H1 (cell line): Measurements from ENCODE around the gene ZSCAN10. TPM values are rescaled to one million over a fixed set of nuclear protein-coding genes. Genes with fewer than 3 reads are reported as not detected.

Experiments
- CTCF ChIA-PET: fragments of 300-600 bp; sonication (Branson Sonifier 250); formaldehyde crosslinking; loops from one replicate; lab custom pipeline; 2021; ENCODE audit not compliant: partially characterized antibody; lab: Charles Lee
- POLR2A ChIA-PET: fragments of 300-600 bp; sonication (Branson Sonifier 250); formaldehyde crosslinking; loops from one replicate; lab custom pipeline; 2021; ENCODE audit warnings: inconsistent platforms; ENCODE audit not compliant: partially characterized antibody; lab: Charles Lee
- DNase-seq, 2 experiments: peaks; one replicate each; pipeline versions ENCODE4 v3.0.0 to v3.0.0-alpha.2; 2010 to 2022; ENCODE audit warnings: low spot score in 2 of 2, low read depth in 1 of 2, mixed read lengths in 1 of 2
- FAIRE-seq: peaks from 2 replicates; lab custom pipeline; 2011; peaks lifted over from hg19 to GRCh38; lab: Jason Lieb, UNC
- H2AFZ ChIP-seq: 2 replicates; pipeline ENCODE4 v1.8.1; 2012; ENCODE audit warnings: low read length, inconsistent platforms
- H2AK5ac ChIP-seq: 2 replicates; pipeline ENCODE4 v1.6.1; 2013; ENCODE audit warnings: low read depth, low read length
- H2BK120ac ChIP-seq: replicated peaks from 2 replicates; pipeline ENCODE3; 2013; ENCODE audit warnings: low read depth, low read length, inconsistent platforms
- H2BK12ac ChIP-seq: 2 replicates; pipeline ENCODE4 v1.6.1; 2013; ENCODE audit warnings: low read depth, low read length
- H2BK15ac ChIP-seq: 2 replicates; pipeline ENCODE4 v1.6.1; 2013; ENCODE audit warnings: low read length
- H2BK20ac ChIP-seq: 2 replicates; pipeline ENCODE4 v1.6.1; 2013; ENCODE audit warnings: low read length
- H2BK5ac ChIP-seq: 2 replicates; pipeline ENCODE4 v1.6.1; 2013; ENCODE audit warnings: low read depth, low read length
- H3K14ac ChIP-seq: 2 replicates; pipeline ENCODE4 v1.6.1; 2013; ENCODE audit warnings: inconsistent platforms; ENCODE audit not compliant: insufficient read length
- H3K18ac ChIP-seq: 2 replicates; pipeline ENCODE4 v1.6.1; 2013; ENCODE audit warnings: low read length; ENCODE audit errors: extremely low read depth
- H3K23ac ChIP-seq: 2 replicates; pipeline ENCODE4 v1.6.1; 2013; ENCODE audit warnings: inconsistent platforms; ENCODE audit not compliant: insufficient read length
- H3K23me2 ChIP-seq: 2 replicates; pipeline ENCODE4 v1.6.1; 2013; ENCODE audit warnings: low read depth, low read length
- H3K27ac ChIP-seq: 2 replicates; pipeline ENCODE4 v1.6.1; 2011; ENCODE audit warnings: low read depth, low read length, inconsistent platforms
- H3K27me3 ChIP-seq, 4 experiments: replicated peaks in 1 of 4; 1 replicate in 1 of 4; 2 replicates in 3 of 4; pipeline versions ENCODE4 v1.6.1 to v1.8.1; 2011 to 2013; ENCODE audit warnings: low read length in 3 of 4, mild to moderate bottlenecking in 3 of 4, inconsistent platforms in 2 of 4, mixed read lengths in 2 of 4, moderate library complexity in 1 of 4; ENCODE audit not compliant: control insufficient read depth in 3 of 4, insufficient read depth in 3 of 4; ENCODE audit errors: extremely low read depth in 1 of 4
- H3K36me3 ChIP-seq, 4 experiments: 2 replicates each; pipeline versions ENCODE4 v1.6.1 to v1.8.1; 2011 to 2013; ENCODE audit warnings: mild to moderate bottlenecking in 4 of 4, low read length in 3 of 4, moderate library complexity in 2 of 4, control low read depth in 1 of 4, inconsistent platforms in 1 of 4; ENCODE audit not compliant: insufficient read depth in 4 of 4, control insufficient read depth in 2 of 4
- H3K4ac ChIP-seq: replicated peaks from 2 replicates; pipeline ENCODE3; 2013; ENCODE audit warnings: low read length, low read depth, mixed read lengths, inconsistent platforms; ENCODE audit not compliant: insufficient read length
- H3K4me1 ChIP-seq, 4 experiments: replicated peaks in 1 of 4; 1 replicate in 1 of 4; 2 replicates in 3 of 4; pipeline versions ENCODE4 v1.6.1 to v1.8.1; 2011 to 2013; ENCODE audit warnings: low read length in 3 of 4, inconsistent platforms in 2 of 4, mixed read lengths in 1 of 4; ENCODE audit not compliant: insufficient read depth in 4 of 4, control insufficient read depth in 3 of 4
- H3K4me2 ChIP-seq, 2 experiments: 2 replicates each; pipeline versions ENCODE4 v1.6.1 to v1.8.1; 2011 to 2013; ENCODE audit warnings: low read depth in 2 of 2, low read length in 2 of 2, control low read depth in 1 of 2, inconsistent platforms in 1 of 2, mild to moderate bottlenecking in 1 of 2; ENCODE audit not compliant: insufficient read depth in 1 of 2
- H3K4me3 ChIP-seq, 4 experiments: fragments of 200-600, 300-600 bp in 1 of 4; sonication (generic), shearing (Covaris generic), sonication (Bioruptor Twin) in 1 of 4; 2 replicates each; pipeline versions ENCODE4 v1.5.1 to v1.8.1; 2011 to 2016; ENCODE audit warnings: low read length in 4 of 4, low read depth in 3 of 4, control low read depth in 2 of 4, inconsistent platforms in 2 of 4, mild to moderate bottlenecking in 2 of 4, mixed read lengths in 1 of 4, moderate library complexity in 1 of 4; ENCODE audit not compliant: insufficient read depth in 2 of 4; ENCODE audit errors: extremely low read depth in 1 of 4
- H3K56ac ChIP-seq: replicated peaks from 2 replicates; pipeline ENCODE3; 2013; ENCODE audit warnings: low read depth, mild to moderate bottlenecking, mixed read lengths, low read length, inconsistent platforms; ENCODE audit not compliant: insufficient read length
- H3K79me1 ChIP-seq: 2 replicates; pipeline ENCODE4 v1.6.1; 2013; ENCODE audit warnings: low read depth, low read length, control low read depth
- H3K79me2 ChIP-seq, 2 experiments: 2 replicates each; pipeline versions ENCODE4 v1.6.1 to v1.8.1; 2012 to 2013; ENCODE audit warnings: low read length in 2 of 2, mild to moderate bottlenecking in 2 of 2, inconsistent platforms in 1 of 2; ENCODE audit not compliant: insufficient read depth in 2 of 2, control insufficient read depth in 1 of 2
- H3K9ac ChIP-seq, 4 experiments: replicated peaks in 1 of 4; 1 replicate in 1 of 4; 2 replicates in 3 of 4; pipeline versions ENCODE4 v1.6.1 to v1.8.1; 2011 to 2013; ENCODE audit warnings: low read depth in 3 of 4, low read length in 3 of 4, control low read depth in 2 of 4, mild to moderate bottlenecking in 2 of 4, moderate library complexity in 2 of 4, inconsistent platforms in 1 of 4; ENCODE audit errors: extremely low read depth in 1 of 4
- H3K9me3 ChIP-seq, 2 experiments: 2 replicates each; pipeline versions ENCODE4 v1.6.1 to v1.8.1; 2012 to 2013; ENCODE audit warnings: mild to moderate bottlenecking in 2 of 2, moderate library complexity in 2 of 2, control low read depth in 1 of 2, inconsistent platforms in 1 of 2, low read depth in 1 of 2, low read length in 1 of 2, mixed read lengths in 1 of 2; ENCODE audit not compliant: insufficient read depth in 2 of 2
- H4K20me1 ChIP-seq, 2 experiments: replicated peaks in 1 of 2; 2 replicates each; pipeline versions ENCODE3 to v1.8.1; 2011 to 2013; ENCODE audit warnings: inconsistent platforms in 2 of 2, low read length in 2 of 2, mild to moderate bottlenecking in 1 of 2; ENCODE audit not compliant: insufficient read depth in 2 of 2, control insufficient read depth in 1 of 2
- H4K5ac ChIP-seq: 2 replicates; pipeline ENCODE4 v1.6.1; 2013; ENCODE audit warnings: low read length, low read depth, mixed read lengths, inconsistent platforms; ENCODE audit not compliant: insufficient read length
- H4K8ac ChIP-seq: 2 replicates; pipeline ENCODE4 v1.8.0; 2013; ENCODE audit warnings: mild to moderate bottlenecking, moderate library complexity, low read length, inconsistent platforms; ENCODE audit not compliant: insufficient read depth; ENCODE audit errors: extremely low read depth
- H4K91ac ChIP-seq: replicated peaks from 2 replicates; pipeline ENCODE3; 2013; ENCODE audit warnings: low read length, mixed read lengths, inconsistent platforms; ENCODE audit not compliant: insufficient read length
- CEBPB ChIP-seq: IDR thresholded peaks from 2 replicates; pipeline ENCODE4 v1.6.1; 2012; ENCODE audit warnings: low read depth, low read length
- CHD2 ChIP-seq: IDR thresholded peaks from 2 replicates; pipeline ENCODE4 v1.6.1; 2012; ENCODE audit warnings: low read length, improper control_type of control experiment
- CTBP2 ChIP-seq: IDR thresholded peaks from 2 replicates; pipeline ENCODE4 v1.7.0; 2011; ENCODE audit warnings: borderline replicate concordance, mild to moderate bottlenecking, moderate library complexity, mixed read lengths, low read length; ENCODE audit not compliant: insufficient read depth, insufficient read length
- EZH2 ChIP-seq: fragments of 200-600 bp; sonication (generic); IDR thresholded peaks from 2 replicates; pipeline ENCODE4 v1.7.1; 2012; ENCODE audit warnings: low read depth, mild to moderate bottlenecking, moderate library complexity, low read length, inconsistent platforms; ENCODE audit not compliant: severe bottlenecking
- FOSL1 ChIP-seq: IDR thresholded peaks from 2 replicates; pipeline ENCODE4 v1.6.1; 2011; ENCODE audit warnings: mild to moderate bottlenecking, low read depth, low read length, moderate library complexity; ENCODE audit not compliant: insufficient read depth
- JUND ChIP-seq: IDR thresholded peaks from 2 replicates; pipeline ENCODE4 v1.6.1; 2011; ENCODE audit warnings: mild to moderate bottlenecking, improper control_type of control experiment, low read length
- POLR2AphosphoS5 ChIP-seq: IDR thresholded peaks from 2 replicates; pipeline ENCODE4 v1.6.1; 2011; ENCODE audit warnings: low read depth, low read length
- POU5F1 ChIP-seq: IDR thresholded peaks from 2 replicates; pipeline ENCODE4 v1.6.1; 2011; ENCODE audit warnings: low read depth, mild to moderate bottlenecking, low read length, moderate library complexity
- RFX5 ChIP-seq: IDR thresholded peaks from 2 replicates; pipeline ENCODE4 v1.6.1; 2011; ENCODE audit warnings: low read depth, low read length, improper control_type of control experiment, borderline replicate concordance
- SIN3A ChIP-seq, 2 experiments: IDR thresholded peaks in 1 of 2; conservative IDR thresholded peaks in 1 of 2; 2 replicates each; pipeline ENCODE4 v1.6.1; 2011 to 2012; ENCODE audit warnings: low read length in 2 of 2, improper control_type of control experiment in 1 of 2, low read depth in 1 of 2, mild to moderate bottlenecking in 1 of 2
- SP1 ChIP-seq: IDR thresholded peaks from 2 replicates; pipeline ENCODE4 v1.6.1; 2011; ENCODE audit warnings: low read depth, low read length
- TBP ChIP-seq: IDR thresholded peaks from 2 replicates; pipeline ENCODE4 v1.6.1; 2011; ENCODE audit warnings: low read depth, low read length, improper control_type of control experiment
- WGBS, 2 experiments: shearing (Covaris generic) in 1 of 2; methylation state at CpG; one replicate each; pipeline versions ENCODE4 v1.1.6 to v1.1.7; 2013 to 2015; ENCODE audit warnings: low lambda C conversion rate in 2 of 2, mixed read lengths in 2 of 2, inconsistent platforms in 1 of 2, low coverage in 1 of 2, missing lambda C conversion rate in 1 of 2; ENCODE audit not compliant: insufficient replicate concordance in 2 of 2, insufficient coverage in 1 of 2, insufficient read length in 1 of 2; ENCODE audit errors: extremely low coverage in 1 of 2, missing lambda C conversion rate in 1 of 2; 5-methylcytosine and 5-hydroxymethylcytosine counted together
- polyA plus RNA-seq, 7 experiments: library from polyadenylated mRNA; depleted of rRNA in 3 of 7; stranded (reverse) in 5 of 7; unstranded in 2 of 7; fragments of >200 nt in 5 of 7; fragments of 200-250 nt in 2 of 7; gene quantifications; 1 replicate in 5 of 7; 2 replicates in 1 of 7; 4 replicates in 1 of 7; pipeline versions ENCODE4 v1.2.1 to v1.2.3, GENCODE V29; 2011 to 2013; ENCODE audit warnings: missing spikeins in 2 of 7, mixed read lengths in 2 of 7
- total RNA-seq: library from RNA; stranded (reverse); fragmentation: NEBNext Ultra II Directional; extraction: Animal tissue kit (Norgen Biotek cat#: 25700); gene quantifications from 2 replicates; pipeline ENCODE4 v1.2.1, GENCODE V29; 2021

ZSCAN10 gene
- total and polyA plus RNA-seq, 2 of the 8 experiments (the other 6 are each of a cell fraction or from before 2014, with no cell fraction given): 209 to 314 TPM

DNA sequence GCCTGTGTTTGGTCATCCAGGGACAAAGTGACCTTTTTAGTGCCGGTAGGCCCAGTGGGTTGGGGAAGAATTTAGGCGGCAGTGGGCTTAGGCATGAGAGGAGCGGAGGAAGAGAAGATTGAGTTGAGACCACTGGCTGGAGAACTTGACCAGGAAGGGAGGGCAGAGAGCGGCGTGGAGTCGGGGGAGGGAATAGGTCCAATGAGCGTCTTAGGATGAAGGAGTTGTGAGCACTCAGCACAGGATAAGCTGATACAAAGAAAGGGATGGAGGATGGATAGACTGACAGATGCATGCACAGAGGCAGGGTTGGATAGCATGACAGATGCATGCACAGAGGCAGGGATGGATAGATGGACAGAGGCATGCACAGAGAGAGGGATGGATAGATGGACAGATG, 25.6 kb downstream of the ZSCAN10 start:
- TF ChIP-seq CTBP2: no peak
- TF ChIP-seq TBP: no peak
- no peak for TF ChIP-seq FOSL1
- no peak for TF ChIP-seq POLR2AphosphoS5
- no peak for TF ChIP-seq EZH2
- no peak for TF ChIP-seq CEBPB
- no peak for TF ChIP-seq RFX5
- TF ChIP-seq JUND: no peak
- no peak for TF ChIP-seq POU5F1
- no peak for TF ChIP-seq SIN3A (conservative IDR thresholded peaks at IDR 0.05 in 1 of 2, IDR thresholded peaks at IDR 0.05 in 1 of 2; ENCODE audit: low read depth in 1 of 2, low read length in 2 of 2)
- no peak for TF ChIP-seq SP1
- no peak for TF ChIP-seq CHD2
- Histone ChIP-seq H3K9me3 (no peaks in the 10 kb centered on the region), H3K79me1 (no peaks in the 10 kb centered on the region), H2BK12ac (no peak overlapping the region), H2BK120ac (no peak overlapping the region), H3K27ac (no peak overlapping the region), H3K56ac (no peak overlapping the region), H3K27me3 (no peaks in the 10 kb centered on the region; a peak in 1 of 7 replicates), H3K14ac (no peak overlapping the region), H4K8ac (no peak overlapping the region), H4K5ac (no peak overlapping the region), H3K4ac (no peak overlapping the region), H4K91ac (no peak overlapping the region), H3K4me3 (no peak overlapping the region), H2BK5ac (no peak overlapping the region; the same call in 1 of the 2 replicates), H3K23ac (no peak overlapping the region), H3K4me1 (peaks cover 0 to 2% (median 0%) of the 10 kb centered on the region in 4 experiments; a peak in 2 of 7 replicates), H2BK20ac (no peak overlapping the region), H2AK5ac (no peak overlapping the region), H2AFZ (no peak overlapping the region), H3K9ac (no peak overlapping the region), H3K4me2 (no peak overlapping the region), H4K20me1 (peaks cover 0 to 4% of the 10 kb centered on the region in 2 experiments), H3K36me3 (no peaks in the 10 kb centered on the region), H2BK15ac (no peak overlapping the region), H3K18ac (no peak overlapping the region), H3K23me2 (no peaks in the 10 kb centered on the region), H3K79me2 (no peaks in the 10 kb centered on the region)
- DNase-seq: no peak
- ChIA-PET POLR2A (interaction anchor here (6.6 kb wide), 1 partner anchor 17 kb away, joined by 86 read pairs; no protein-coding TSS in a partner anchor), CTCF (interaction anchor here (0.6 to 0.7 kb wide), 2 partner anchors 56 to 601 kb away, joined by 3 to 6 read pairs; no protein-coding TSS in a partner anchor)
- 94% methylated on average over 7 of the region's 7 CpGs; no CpG with 5 or more reads in 1 of the 2 experiments for WGBS, 2 experiments
- FAIRE-seq: no peak
